K562 (cell line): ENCODE results near the gene RUNDC1. TPM values are rescaled to one million over a fixed set of nuclear protein-coding genes. Genes with fewer than 3 reads are reported as not detected.

ENCODE experiments used
- ARNT ChIP-seq, 2 experiments: fragments of 450-650 bp; IDR thresholded peaks; 2 replicates each; pipeline ENCODE4 v1.6.1; 2016; ENCODE audit warnings: mild to moderate bottlenecking in 1 of 2
- BRF1 ChIP-seq: IDR thresholded peaks from 3 replicates; pipeline ENCODE4 v1.6.1; 2011; ENCODE audit warnings: borderline replicate concordance, mild to moderate bottlenecking; ENCODE audit not compliant: insufficient read length; ENCODE audit errors: extremely low read depth
- COPS2 ChIP-seq: fragments of 450-650 bp; conservative IDR thresholded peaks from 2 replicates; pipeline ENCODE4 v1.6.1; 2016; ENCODE audit warnings: mild to moderate bottlenecking, moderate library complexity
- HMBOX1 ChIP-seq: sonication (generic); IDR thresholded peaks from 2 replicates; pipeline ENCODE4 v1.6.1; 2016
- HNRNPUL1 ChIP-seq: fragments of 200-400 bp; formaldehyde crosslinking; IDR thresholded peaks from 2 replicates; pipeline ENCODE4 v1.6.1; 2017; ENCODE audit warnings: low read length
- KLF1 ChIP-seq: fragments of 450-650 bp; IDR thresholded peaks from 2 replicates; pipeline ENCODE4 v1.6.1; 2016; ENCODE audit warnings: missing genetic modification characterization, missing compliant biosample characterization
- NFYB ChIP-seq: IDR thresholded peaks from 2 replicates; pipeline ENCODE4 v1.6.1; 2011; ENCODE audit warnings: mild to moderate bottlenecking, moderate library complexity; ENCODE audit not compliant: insufficient read length; ENCODE audit errors: extremely low read depth
- RBM14 ChIP-seq: fragments of 200-400 bp; formaldehyde crosslinking; IDR thresholded peaks from 2 replicates; pipeline ENCODE4 v1.6.1; 2018; ENCODE audit warnings: low read depth, mild to moderate bottlenecking, low read length, moderate library complexity, borderline replicate concordance; ENCODE audit not compliant: insufficient read depth
- RBM17 ChIP-seq: fragments of 200-400 bp; formaldehyde crosslinking; IDR thresholded peaks from 2 replicates; pipeline ENCODE4 v1.6.1; 2017; ENCODE audit warnings: low read depth, mild to moderate bottlenecking, low read length, borderline replicate concordance
- TAL1 ChIP-seq: fragments of 450-650 bp; IDR thresholded peaks from 2 replicates; pipeline ENCODE4 v1.6.1; 2016; ENCODE audit warnings: mild to moderate bottlenecking
- TBP ChIP-seq: optimal IDR thresholded peaks from 2 replicates; pipeline ENCODE3; 2011; ENCODE audit warnings: low read depth, low read length, improper control_type of control experiment
- TGIF2 ChIP-seq: sonication (generic); formaldehyde crosslinking; IDR thresholded peaks from 2 replicates; pipeline ENCODE4 v1.8.1; 2022; ENCODE audit warnings: mild to moderate bottlenecking, missing genetic modification reagents, moderate library complexity
- TRIM25 ChIP-seq: fragments of 450-650 bp; IDR thresholded peaks from 2 replicates; pipeline ENCODE4 v1.7.0; 2016; ENCODE audit warnings: borderline replicate concordance
- ZBTB17 ChIP-seq: fragments of 450-650 bp; formaldehyde crosslinking; IDR thresholded peaks from 2 replicates; pipeline ENCODE4 v1.4.0; 2020; ENCODE audit warnings: mild to moderate bottlenecking
- ZKSCAN1 ChIP-seq: fragments of 150-350 bp; IDR thresholded peaks from 2 replicates; pipeline ENCODE4 v1.6.1; 2016; ENCODE audit warnings: low read depth, low read length
- ZNF184 ChIP-seq: sonication (generic); formaldehyde crosslinking; IDR thresholded peaks from 2 replicates; pipeline ENCODE4 v1.5.0; 2020; ENCODE audit warnings: missing genetic modification reagents
- polyA plus RNA-seq, 8 experiments: library from polyadenylated mRNA; depleted of rRNA in 4 of 8; stranded (reverse) in 5 of 8; unstranded in 3 of 8; fragments of >200 nt; fragmentation: Nextera tagmentation in 2 of 8; fragmentation: Illumina TruSeq in 1 of 8; extraction: Ambion mirVana in 2 of 8; extraction: Trizol in 1 of 8; gene quantifications; 2 replicates each; pipeline versions ENCODE4 v1.2.1 to v1.2.3, GENCODE V29; 2011 to 2014; ENCODE audit warnings: inconsistent platforms in 1 of 8, missing spikeins in 1 of 8
- total RNA-seq, 7 experiments: library from RNA; depleted of rRNA in 6 of 7; stranded (reverse); fragments of >200 nt in 6 of 7; fragmentation: Illumina TruSeq in 2 of 7; extraction: Trizol in 2 of 7; gene quantifications; 2 replicates each; pipeline versions ENCODE4 v1.2.1 to v1.2.3, GENCODE V29; 2011 to 2021; ENCODE audit warnings: low replicate concordance in 1 of 7
- TF ChIP-seq, protein P1 (sequence below): fragments of 250-450 bp; sonication (Bioruptor Pico); IDR thresholded peaks from 2 replicates; pipeline ENCODE4 v1.5.0; 2021; ENCODE audit warnings: mild to moderate bottlenecking, borderline replicate concordance

RUNDC1 gene
- total and polyA plus RNA-seq, 9 of the 15 experiments (the other 6 are each of a cell fraction or from before 2014, with no cell fraction given) = 3.4 to 12.6 (median 9.4) TPM

DNA sequence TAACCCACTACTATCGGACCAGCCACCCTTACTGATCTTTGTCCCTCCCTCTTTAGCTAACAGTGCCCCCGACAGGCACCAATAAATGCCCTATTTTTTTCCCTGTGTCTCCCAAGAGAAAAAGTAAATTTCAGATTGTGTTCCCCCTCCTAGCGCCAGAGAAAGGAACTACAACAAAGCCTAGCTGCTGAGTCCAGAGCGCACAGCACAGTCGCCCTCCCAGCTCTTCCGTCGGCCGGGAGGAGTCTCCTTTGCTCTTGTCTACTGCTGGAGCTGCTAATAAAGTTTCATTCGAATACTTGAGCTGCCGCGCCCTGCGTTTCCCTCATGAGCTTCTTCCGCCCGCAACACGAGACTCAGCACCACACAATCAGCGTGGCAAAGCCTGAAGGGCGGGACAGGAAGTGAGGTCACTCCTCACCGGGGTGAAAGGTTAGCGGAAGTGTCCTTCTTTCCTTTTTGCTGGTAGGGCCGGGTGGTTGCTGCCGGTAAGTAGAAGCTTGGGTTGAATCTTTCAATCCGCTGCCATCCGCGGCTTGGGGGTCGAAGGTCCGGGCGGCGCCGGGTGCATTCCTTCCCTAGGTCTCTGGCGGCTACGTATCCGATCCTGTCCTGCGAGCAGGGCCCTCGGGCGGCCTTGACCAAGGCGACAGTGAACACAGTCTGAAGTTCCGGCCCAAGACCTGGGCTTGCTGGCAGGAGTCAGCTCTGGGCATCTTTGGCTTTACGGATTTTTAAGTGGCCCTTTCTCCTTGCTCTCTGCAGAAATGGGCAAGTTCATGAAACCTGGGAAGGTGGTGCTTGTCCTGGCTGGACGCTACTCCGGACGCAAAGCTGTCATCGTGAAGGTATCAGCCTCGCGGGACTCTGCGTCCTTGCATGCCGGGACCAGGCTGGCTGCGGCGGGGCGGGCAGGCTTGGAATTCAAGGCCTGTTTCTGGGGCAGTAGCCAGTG lies 17.9 kb downstream of the RUNDC1 start, which contains the start of gene RPL27 (continued):
- TF ChIP-seq, protein P1, sequence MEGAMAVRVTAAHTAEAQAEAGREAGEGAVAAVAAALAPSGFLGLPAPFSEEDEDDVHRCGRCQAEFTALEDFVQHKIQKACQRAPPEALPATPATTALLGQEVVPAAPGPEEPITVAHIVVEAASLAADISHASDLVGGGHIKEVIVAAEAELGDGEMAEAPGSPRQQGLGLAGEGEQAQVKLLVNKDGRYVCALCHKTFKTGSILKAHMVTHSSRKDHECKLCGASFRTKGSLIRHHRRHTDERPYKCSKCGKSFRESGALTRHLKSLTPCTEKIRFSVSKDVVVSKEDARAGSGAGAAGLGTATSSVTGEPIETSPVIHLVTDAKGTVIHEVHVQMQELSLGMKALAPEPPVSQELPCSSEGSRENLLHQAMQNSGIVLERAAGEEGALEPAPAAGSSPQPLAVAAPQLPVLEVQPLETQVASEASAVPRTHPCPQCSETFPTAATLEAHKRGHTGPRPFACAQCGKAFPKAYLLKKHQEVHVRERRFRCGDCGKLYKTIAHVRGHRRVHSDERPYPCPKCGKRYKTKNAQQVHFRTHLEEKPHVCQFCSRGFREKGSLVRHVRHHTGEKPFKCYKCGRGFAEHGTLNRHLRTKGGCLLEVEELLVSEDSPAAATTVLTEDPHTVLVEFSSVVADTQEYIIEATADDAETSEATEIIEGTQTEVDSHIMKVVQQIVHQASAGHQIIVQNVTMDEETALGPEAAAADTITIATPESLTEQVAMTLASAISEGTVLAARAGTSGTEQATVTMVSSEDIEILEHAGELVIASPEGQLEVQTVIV = no peak
- TF ChIP-seq RBM14 = no peak
- no peak for TF ChIP-seq HNRNPUL1
- peak; percentile 98 for TF ChIP-seq TBP
- peak; percentile 13; the same call in 1 of the 2 replicates for TF ChIP-seq ZBTB17 (CRISPR knock-in tag)
- TF ChIP-seq ARNT (IDR thresholded peaks at IDR 0.05) = peak in 1 of 2 experiments; percentile 95; a peak in 3 of 4 replicates
- 0 out of 2 replicates have a peak, but pooled peaks have one; percentile 14 for TF ChIP-seq HMBOX1
- no peak for TF ChIP-seq TGIF2 (CRISPR knock-in tag)
- TF ChIP-seq COPS2 = no peak
- no peak for TF ChIP-seq TRIM25
- peak; percentile 12 for TF ChIP-seq NFYB
- no peak for TF ChIP-seq TAL1
- TF ChIP-seq KLF1 (tag) = peak; percentile 96
- TF ChIP-seq ZNF184 (CRISPR knock-in tag) = no peak
- TF ChIP-seq BRF1 = no peak
- TF ChIP-seq RBM17 = no peak
- peak; percentile 98 for TF ChIP-seq ZKSCAN1
